ENCODE data around the gene ATP5PB.

The ATP5PB gene

DNA sequence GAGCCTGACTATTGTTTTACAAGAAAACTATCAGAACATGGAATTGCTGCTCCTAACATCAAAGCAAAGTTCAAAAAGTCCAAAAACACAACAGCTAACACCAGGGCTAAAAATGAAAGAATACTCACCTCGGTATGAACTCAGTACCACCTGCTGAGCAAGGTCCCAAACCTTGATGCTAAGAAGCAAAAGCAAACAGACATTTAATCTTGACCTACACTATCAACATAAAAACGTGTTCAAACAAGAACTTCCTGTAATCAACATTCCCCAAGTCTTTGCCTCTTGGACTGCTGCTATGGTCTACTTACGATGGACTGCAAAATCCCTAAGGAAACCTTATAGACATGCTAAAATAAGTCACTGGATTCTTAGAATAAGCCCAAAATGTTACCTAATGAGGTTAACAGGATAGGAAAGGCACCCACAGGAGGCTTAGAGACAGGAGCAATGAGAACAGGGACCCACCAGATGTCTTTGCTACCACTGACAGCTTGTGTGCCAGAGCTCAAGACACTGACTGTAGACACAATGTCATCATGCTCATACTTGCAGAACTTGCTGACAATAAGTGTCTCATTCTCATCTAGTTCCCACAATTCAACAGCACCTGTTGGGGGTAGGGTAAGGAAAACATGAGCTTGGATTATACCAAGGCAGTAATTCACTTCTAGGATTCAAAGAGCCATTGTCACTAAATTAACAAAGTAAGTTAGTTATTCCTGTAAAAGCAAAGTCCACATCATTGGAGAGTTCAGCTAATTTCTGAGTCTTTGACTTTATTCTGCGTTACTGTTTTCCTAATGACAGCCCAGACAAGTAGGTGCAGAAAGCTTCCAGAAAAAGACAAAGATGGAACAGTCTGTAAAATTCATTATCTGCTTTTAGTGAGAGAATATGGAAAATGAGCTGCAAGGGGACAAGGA lies 2.0 kb upstream of the ATP5PB start:
- TF ChIP-seq, protein P1, sequence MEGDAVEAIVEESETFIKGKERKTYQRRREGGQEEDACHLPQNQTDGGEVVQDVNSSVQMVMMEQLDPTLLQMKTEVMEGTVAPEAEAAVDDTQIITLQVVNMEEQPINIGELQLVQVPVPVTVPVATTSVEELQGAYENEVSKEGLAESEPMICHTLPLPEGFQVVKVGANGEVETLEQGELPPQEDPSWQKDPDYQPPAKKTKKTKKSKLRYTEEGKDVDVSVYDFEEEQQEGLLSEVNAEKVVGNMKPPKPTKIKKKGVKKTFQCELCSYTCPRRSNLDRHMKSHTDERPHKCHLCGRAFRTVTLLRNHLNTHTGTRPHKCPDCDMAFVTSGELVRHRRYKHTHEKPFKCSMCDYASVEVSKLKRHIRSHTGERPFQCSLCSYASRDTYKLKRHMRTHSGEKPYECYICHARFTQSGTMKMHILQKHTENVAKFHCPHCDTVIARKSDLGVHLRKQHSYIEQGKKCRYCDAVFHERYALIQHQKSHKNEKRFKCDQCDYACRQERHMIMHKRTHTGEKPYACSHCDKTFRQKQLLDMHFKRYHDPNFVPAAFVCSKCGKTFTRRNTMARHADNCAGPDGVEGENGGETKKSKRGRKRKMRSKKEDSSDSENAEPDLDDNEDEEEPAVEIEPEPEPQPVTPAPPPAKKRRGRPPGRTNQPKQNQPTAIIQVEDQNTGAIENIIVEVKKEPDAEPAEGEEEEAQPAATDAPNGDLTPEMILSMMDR (conservative IDR thresholded peaks at IDR 0.05), result no peak
- TF ChIP-seq ZFX (IDR thresholded peaks at IDR 0.05), result no peak
- no peak overlapping the region for H3K27ac ChIP-seq

DNA sequence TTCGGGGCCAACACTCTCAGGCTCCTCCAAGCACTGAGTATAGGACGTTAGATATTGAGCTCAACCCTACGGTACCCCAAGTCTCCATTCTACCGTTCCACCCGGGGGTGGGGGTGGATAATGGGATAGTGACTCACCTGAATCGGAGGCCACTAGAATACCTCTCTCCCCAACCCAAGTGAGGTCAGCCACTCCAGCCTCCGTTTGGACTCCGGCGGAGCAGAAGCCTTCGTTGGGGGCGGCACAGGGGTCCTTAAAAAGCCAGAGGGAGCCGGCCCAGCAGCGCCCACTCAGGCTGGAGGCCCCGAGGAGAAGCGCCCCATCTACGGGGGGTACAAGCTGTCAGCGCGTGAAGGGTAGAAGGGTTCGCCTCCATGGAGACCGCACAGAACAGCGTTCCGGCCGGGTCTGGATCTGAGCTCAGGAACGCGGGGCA lies 764 bp upstream of the ATP5PB start:
- H3K27ac ChIP-seq, result peak overlapping the region; percentile 96
- TF ChIP-seq, protein P1 (conservative IDR thresholded peaks at IDR 0.05), result no peak

DNA sequence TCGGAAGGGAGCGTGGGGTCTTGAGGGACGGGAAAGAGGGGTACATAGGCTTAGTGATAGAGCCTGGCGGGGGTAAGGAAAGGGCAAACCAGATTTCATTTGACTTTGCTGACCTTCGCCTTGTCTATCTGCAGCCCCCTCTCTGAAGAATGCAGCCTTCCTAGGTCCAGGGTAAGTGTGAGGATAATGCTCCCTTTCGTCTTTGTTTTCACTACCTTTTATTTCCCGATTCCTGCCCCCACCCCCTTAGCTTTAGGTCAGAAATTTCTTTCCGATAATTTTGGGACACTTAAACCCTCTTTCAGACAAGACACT lies 396 bp downstream of the ATP5PB start:
- TF ChIP-seq, protein P1 (conservative IDR thresholded peaks at IDR 0.05), result no peak
- no peak for TF ChIP-seq ZFX (IDR thresholded peaks at IDR 0.05)
- H3K27ac ChIP-seq, result peak overlapping the region; percentile 96

DNA sequence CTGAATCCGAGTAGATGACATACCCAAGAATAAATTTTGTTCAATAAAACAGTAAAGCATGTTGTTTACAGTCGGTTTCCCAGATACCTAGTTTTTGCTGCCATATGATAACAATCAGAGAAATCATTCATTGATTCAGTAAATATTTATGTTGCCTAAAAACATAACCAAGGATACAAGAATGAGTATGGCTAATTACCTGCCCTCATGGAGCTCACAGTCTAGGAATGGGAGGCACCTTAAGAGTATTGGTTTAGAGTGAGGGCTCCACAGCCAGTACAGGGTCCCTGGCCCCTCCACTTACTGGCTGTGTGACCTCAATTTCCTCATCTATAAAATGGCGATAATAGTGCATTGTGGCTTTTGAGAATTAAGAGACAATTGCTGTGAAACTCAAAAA lies 921 bp downstream of the ATP5PB start:
- TF ChIP-seq, protein P1 (conservative IDR thresholded peaks at IDR 0.05), result no peak
- no peak for TF ChIP-seq ZFX (IDR thresholded peaks at IDR 0.05)
- peak overlapping the region; percentile 96 for H3K27ac ChIP-seq

DNA sequence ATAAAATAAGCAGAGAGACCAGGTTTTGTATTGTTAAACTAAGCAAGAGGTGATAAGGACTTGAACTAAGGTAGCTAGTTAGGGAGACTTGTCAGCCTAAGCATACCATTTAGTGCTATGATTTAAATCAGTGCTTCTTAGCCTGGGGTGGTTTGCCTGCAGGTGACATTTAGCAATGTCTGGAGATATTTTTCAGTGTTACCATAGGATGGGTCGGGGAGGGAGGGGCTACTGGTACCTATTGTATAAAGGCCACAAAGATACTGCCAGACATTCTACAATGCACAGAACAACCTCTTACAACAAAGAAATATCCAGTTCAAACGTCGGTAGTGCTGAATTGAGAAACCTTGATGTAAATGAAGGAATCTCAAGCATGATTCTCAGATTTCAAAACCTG lies 3.3 kb downstream of the ATP5PB start:
- H3K27ac ChIP-seq, result no peak overlapping the region
- TF ChIP-seq ZFX (IDR thresholded peaks at IDR 0.05), result no peak
- TF ChIP-seq, protein P1 (conservative IDR thresholded peaks at IDR 0.05), result no peak

DNA sequence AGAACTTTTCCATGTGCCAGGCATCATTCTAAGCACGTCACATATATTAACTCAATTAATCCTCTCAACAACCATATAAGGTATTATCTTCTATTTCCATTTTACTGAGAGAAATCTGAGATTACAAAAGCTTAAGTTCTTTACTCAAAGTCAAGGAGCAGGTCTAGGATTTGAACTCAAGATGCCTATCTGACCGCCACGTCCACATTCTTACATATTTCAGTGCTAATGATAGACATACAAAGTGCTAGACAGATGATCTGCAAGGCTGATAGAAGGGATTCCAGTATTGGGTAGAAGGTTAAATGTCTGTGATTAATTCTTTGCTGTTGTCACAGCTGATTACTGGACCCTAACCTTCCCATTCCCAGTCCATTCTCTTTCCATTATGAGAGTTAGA lies 4.4 kb downstream of the ATP5PB start:
- TF ChIP-seq ZFX (IDR thresholded peaks at IDR 0.05), result no peak
- TF ChIP-seq, protein P1 (conservative IDR thresholded peaks at IDR 0.05), result no peak
- no peak overlapping the region for H3K27ac ChIP-seq

DNA sequence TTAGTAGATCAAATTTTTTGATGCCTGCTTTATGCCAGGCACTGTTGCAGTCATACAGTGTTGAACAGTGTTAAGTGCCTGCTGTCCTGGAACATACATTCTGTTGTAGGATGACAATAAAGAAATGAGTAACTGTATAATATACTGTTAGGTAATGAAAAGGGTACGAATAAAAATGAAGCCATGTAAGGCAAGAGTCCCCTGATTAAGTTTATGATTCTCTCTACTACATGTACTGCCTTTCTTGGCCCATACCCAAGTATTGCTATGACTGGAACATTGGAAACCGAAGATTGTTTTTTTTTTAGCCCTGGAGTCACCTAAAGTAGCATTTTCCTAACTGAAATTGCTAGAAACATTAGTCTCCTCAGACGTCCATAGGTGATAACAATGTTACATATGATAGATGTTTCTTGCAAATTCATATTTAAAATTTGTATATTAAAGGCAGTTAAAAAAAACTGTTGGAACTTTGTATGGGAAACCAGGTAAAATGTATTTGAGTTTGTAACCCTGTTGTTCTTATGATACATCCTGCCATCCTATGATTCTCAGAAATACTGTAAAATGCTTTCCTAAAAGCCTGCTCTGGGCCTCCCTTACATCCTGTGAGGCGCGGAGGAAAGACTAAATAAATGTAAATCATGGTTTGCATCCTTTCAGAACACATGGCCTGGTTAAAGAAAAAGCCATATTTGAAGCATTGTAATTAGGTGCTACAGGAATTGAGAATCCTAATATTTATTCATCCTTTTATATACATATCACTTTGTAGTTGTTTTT lies 5.8 kb downstream of the ATP5PB start:
- no peak overlapping the region for H3K27ac ChIP-seq
- TF ChIP-seq ZFX (IDR thresholded peaks at IDR 0.05), result no peak
- TF ChIP-seq, protein P1 (conservative IDR thresholded peaks at IDR 0.05), result no peak

Data from C4-2B (cell line).